ENCODE results near the gene SPG11. TPM values are rescaled to one million over a fixed set of nuclear protein-coding genes. Genes with fewer than 3 reads are reported as not detected.
"Not testable (repeated sequence)": the region's sequence is repeated elsewhere in the genome, so short reads cannot be mapped to it uniquely, and the experiment has no call there.

SPG11 gene
- total RNA-seq, 1 experiment from 2014 or later: 64.2 TPM

- no peak for DNase-seq (ENCODE audit: extremely low read depth, low read depth)
Observed at GRCh38 chr15:44569316-44569715, 94.1 kb downstream of the SPG11 start.

- no peak for DNase-seq (ENCODE audit: extremely low read depth, low read depth)
Observed at GRCh38 chr15:44568338-44568737, 95.1 kb downstream of the SPG11 start.

- DNase-seq (ENCODE audit: extremely low read depth, low read depth): no peak
Observed at GRCh38 chr15:44566155-44566540, 97.3 kb downstream of the SPG11 start.

- no peak for DNase-seq (ENCODE audit: extremely low read depth, low read depth)
Observed at GRCh38 chr15:44565387-44566154, 97.9 kb downstream of the SPG11 start.

GRCh38 chr15:44560926-44561325 lies 102.5 kb downstream of the SPG11 start:
- not testable (repeated sequence) for DNase-seq (ENCODE audit: extremely low read depth, low read depth)

- DNase-seq (ENCODE audit: extremely low read depth, low read depth): no peak
Observed at GRCh38 chr15:44554934-44555723, 108.3 kb downstream of the SPG11 start.

- no peak for DNase-seq (ENCODE audit: extremely low read depth, low read depth)
Observed at GRCh38 chr15:44550734-44551133, 112.7 kb downstream of the SPG11 start.

GRCh38 chr15:44550256-44550655 lies 113.2 kb downstream of the SPG11 start:
- DNase-seq (ENCODE audit: extremely low read depth, low read depth): no peak

- not testable (repeated sequence) for DNase-seq (ENCODE audit: extremely low read depth, low read depth)
Observed at GRCh38 chr15:44549152-44549551, 114.3 kb downstream of the SPG11 start.

- no peak for DNase-seq (ENCODE audit: extremely low read depth, low read depth)
Observed at GRCh38 chr15:44545913-44546802, 117.3 kb downstream of the SPG11 start.

GRCh38 chr15:44544745-44545144 lies 118.7 kb downstream of the SPG11 start:
- not testable (repeated sequence) for DNase-seq (ENCODE audit: extremely low read depth, low read depth)

- DNase-seq (ENCODE audit: extremely low read depth, low read depth): no peak
Observed at GRCh38 chr15:44542596-44542995, 120.9 kb downstream of the SPG11 start.

- DNase-seq (ENCODE audit: extremely low read depth, low read depth): no peak
Observed at GRCh38 chr15:44541282-44541958, 122.0 kb downstream of the SPG11 start.

GRCh38 chr15:44537735-44538240 lies 125.7 kb downstream of the SPG11 start:
- no peak for DNase-seq (ENCODE audit: extremely low read depth, low read depth)

GRCh38 chr15:44536962-44537734 lies 126.3 kb downstream of the SPG11 start, which contains the start of gene EIF3J:
EIF3J (plus strand) TSS chr15:44537147; CDS start chr15:44537195, 48 bp downstream.
- DNase-seq (ENCODE audit: extremely low read depth, low read depth): peak; percentile 95

GRCh38 chr15:44536302-44536961 lies 127.0 kb downstream of the SPG11 start:
- peak; percentile 87 for DNase-seq (ENCODE audit: extremely low read depth, low read depth)

GRCh38 chr15:44535523-44536301 lies 127.8 kb downstream of the SPG11 start:
- DNase-seq (ENCODE audit: extremely low read depth, low read depth): no peak

- no peak for DNase-seq (ENCODE audit: extremely low read depth, low read depth)
Observed at GRCh38 chr15:44535092-44535491, 128.4 kb downstream of the SPG11 start.

All from NCI-H460 (cell line).